ENCODE results near the gene IFT74. TPM values are rescaled to one million over a fixed set of nuclear protein-coding genes. Genes with fewer than 3 reads are reported as not detected.

The IFT74 gene
- total and polyA plus RNA-seq, 10 of the 15 experiments (the other 5 are each of a cell fraction or from before 2014, with no cell fraction given) = 7.6 to 15.4 (median 12.3) TPM

DNA sequence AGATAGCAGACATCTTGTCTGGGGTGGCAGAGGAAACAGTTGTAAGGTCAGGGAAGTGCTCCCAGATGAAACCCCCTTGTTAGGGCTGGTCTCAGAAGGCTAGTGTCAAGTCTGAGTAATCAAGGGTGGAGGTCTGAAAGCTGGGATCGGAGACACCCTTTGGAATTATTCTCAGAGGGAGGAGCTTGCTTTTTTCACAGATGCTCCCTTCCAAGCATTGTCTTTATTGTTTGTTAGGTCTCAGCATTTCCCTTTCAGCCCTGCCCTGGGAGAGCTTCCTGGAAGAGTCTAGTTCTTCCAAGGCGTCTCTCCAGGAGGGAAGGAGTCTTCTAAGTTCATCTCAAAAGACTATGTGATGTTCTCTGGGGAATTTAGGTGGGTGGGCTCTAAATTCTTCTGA is 156.0 kb downstream of the IFT74 start (continued):
- TF ChIP-seq EP300 (IDR thresholded peaks at IDR 0.05; ENCODE audit: borderline replicate concordance in 1 of 2, control insufficient read depth in 1 of 2, low read depth in 2 of 2, low read length in 2 of 2) = no peak

Other genes with a start within 250 kb of the IFT74 start
- gene CAAP1, start 63.6 kb upstream of the IFT74 start, total RNA-seq (2014; rRNA removed) = 15.6 and 21.7 TPM in 2 replicates
- 21.1 and 21.8 TPM in 2 replicates for gene CAAP1, start 63.6 kb upstream of the IFT74 start, total RNA-seq (2014; rRNA removed; fragmentation: Illumina TruSeq; extraction: Trizol)
- gene CAAP1, start 63.6 kb upstream of the IFT74 start, total RNA-seq (2021) = 19.3 and 20.3 TPM in 2 replicates
- 25.4 and 47.1 TPM in 2 replicates for gene CAAP1, start 63.6 kb upstream of the IFT74 start, polyA plus RNA-seq (2011; rRNA removed)
- gene CAAP1, start 63.6 kb upstream of the IFT74 start, polyA plus RNA-seq (2014; fragmentation: Illumina TruSeq; extraction: Trizol) = 23.6 and 29.0 TPM in 2 replicates
- gene CAAP1, start 63.6 kb upstream of the IFT74 start, polyA plus RNA-seq (2014; fragmentation: Nextera tagmentation; extraction: Ambion mirVana) = 10 to 100 TPM; 11.0 to 11.9 TPM
- gene CAAP1, start 63.6 kb upstream of the IFT74 start, polyA plus RNA-seq (2014; rRNA removed) = 11.9 and 16.0 TPM in 2 replicates
- 10 to 100 TPM; 25.0 to 27.5 TPM for gene CAAP1, start 63.6 kb upstream of the IFT74 start, polyA plus RNA-seq (2016; fragmentation: Nextera tagmentation; extraction: Ambion mirVana)
- gene PLAA, start 9.2 kb upstream of the IFT74 start, total RNA-seq (2014; rRNA removed) = 36.3 and 36.6 TPM in 2 replicates
- gene PLAA, start 9.2 kb upstream of the IFT74 start, total RNA-seq (2014; rRNA removed; fragmentation: Illumina TruSeq; extraction: Trizol) = 32.9 and 34.2 TPM in 2 replicates
- gene PLAA, start 9.2 kb upstream of the IFT74 start, total RNA-seq (2021) = 32.7 and 35.3 TPM in 2 replicates
- gene PLAA, start 9.2 kb upstream of the IFT74 start, polyA plus RNA-seq (2011; rRNA removed) = 18.4 and 22.7 TPM in 2 replicates
- 41.2 and 59.9 TPM in 2 replicates for gene PLAA, start 9.2 kb upstream of the IFT74 start, polyA plus RNA-seq (2014; fragmentation: Illumina TruSeq; extraction: Trizol)
- gene PLAA, start 9.2 kb upstream of the IFT74 start, polyA plus RNA-seq (2014; fragmentation: Nextera tagmentation; extraction: Ambion mirVana) = 10 to 100 TPM in 1 of 2 experiments, 1 to 10 TPM in 1; 5.6 to 10.4 TPM
- gene PLAA, start 9.2 kb upstream of the IFT74 start, polyA plus RNA-seq (2014; rRNA removed) = 29.1 and 29.7 TPM in 2 replicates
- gene PLAA, start 9.2 kb upstream of the IFT74 start, polyA plus RNA-seq (2016; fragmentation: Nextera tagmentation; extraction: Ambion mirVana) = 10 to 100 TPM; 41.6 to 42.4 TPM
- not detected in 2 replicates for gene LRRC19, start 49.3 kb downstream of the IFT74 start, total RNA-seq (2014; rRNA removed)
- not detected in 2 replicates for gene LRRC19, start 49.3 kb downstream of the IFT74 start, total RNA-seq (2014; rRNA removed; fragmentation: Illumina TruSeq; extraction: Trizol)
- gene LRRC19, start 49.3 kb downstream of the IFT74 start, total RNA-seq (2021) = not detected in 2 replicates
- gene LRRC19, start 49.3 kb downstream of the IFT74 start, polyA plus RNA-seq (2011; rRNA removed) = not detected in 2 replicates
- not detected in 2 replicates for gene LRRC19, start 49.3 kb downstream of the IFT74 start, polyA plus RNA-seq (2014; fragmentation: Illumina TruSeq; extraction: Trizol)
- gene LRRC19, start 49.3 kb downstream of the IFT74 start, polyA plus RNA-seq (2014; fragmentation: Nextera tagmentation; extraction: Ambion mirVana) = under 1 TPM; 0.02 to 0.06 TPM
- gene LRRC19, start 49.3 kb downstream of the IFT74 start, polyA plus RNA-seq (2014; rRNA removed) = not detected in 2 replicates
- gene LRRC19, start 49.3 kb downstream of the IFT74 start, polyA plus RNA-seq (2016; fragmentation: Nextera tagmentation; extraction: Ambion mirVana) = under 1 TPM; 0.09 to 0.20 TPM
- gene TEK, start 152.8 kb downstream of the IFT74 start, total RNA-seq (2014; rRNA removed) = not detected in 2 replicates
- gene TEK, start 152.8 kb downstream of the IFT74 start, total RNA-seq (2014; rRNA removed; fragmentation: Illumina TruSeq; extraction: Trizol) = not detected in 2 replicates
- gene TEK, start 152.8 kb downstream of the IFT74 start, total RNA-seq (2021) = 0.08 TPM in 1 of 2 replicates, not detected in the other
- not detected in 2 replicates for gene TEK, start 152.8 kb downstream of the IFT74 start, polyA plus RNA-seq (2011; rRNA removed)
- gene TEK, start 152.8 kb downstream of the IFT74 start, polyA plus RNA-seq (2014; fragmentation: Illumina TruSeq; extraction: Trizol) = not detected in 2 replicates
- not detected for gene TEK, start 152.8 kb downstream of the IFT74 start, polyA plus RNA-seq (2014; fragmentation: Nextera tagmentation; extraction: Ambion mirVana)
- not detected in 2 replicates for gene TEK, start 152.8 kb downstream of the IFT74 start, polyA plus RNA-seq (2014; rRNA removed)
- not detected for gene TEK, start 152.8 kb downstream of the IFT74 start, polyA plus RNA-seq (2016; fragmentation: Nextera tagmentation; extraction: Ambion mirVana)

Measured in GM12878 (cell line).